Measurements from ENCODE around the gene ARMC9. TPM values are rescaled to one million over a fixed set of nuclear protein-coding genes. Genes with fewer than 3 reads are reported as not detected.
A peak's percentile ranks its signal among the peaks of the same experiment; 100 is the strongest.

ARMC9 gene
- total RNA-seq, 1 experiment from 2014 or later = 42.7 TPM

- intact Hi-C loops (cut with micrococcal nuclease; ENCODE audit: unreplicated experiment) = no loop called here
- H3K27me3 ChIP-seq (ENCODE audit: control insufficient read depth, insufficient read depth, low read length) = no peaks in the 10 kb centered on the region
- H3K27ac ChIP-seq (ENCODE audit: low read length) = no peak overlapping the region
- H3K4me1 ChIP-seq (ENCODE audit: control insufficient read depth, insufficient read depth, low read length) = peaks cover 4% of the 10 kb centered on the region
- H3K36me3 ChIP-seq (ENCODE audit: control insufficient read depth, insufficient read depth, low read length) = no peaks in the 10 kb centered on the region
- ATAC-seq (0 out of 2 replicates have a peak, but pooled peaks have one; percentile 24), DNase-seq (ENCODE audit: low read depth, low spot score) (no peak)
- POLR2A ChIA-PET = no interaction called here
- CTCF ChIA-PET = no interaction called here
- no TSS peak for BruUV-seq (replicated peaks)
- no peak overlapping the region for H3K4me3 ChIP-seq (ENCODE audit: low read depth in 2 of 2, low read length in 2 of 2)
- no peaks in the 10 kb centered on the region for H3K9me3 ChIP-seq (ENCODE audit: control insufficient read depth, insufficient read depth, low read depth, low read length)
- in situ Hi-C loops (cut with HindIII; ENCODE audit: low pct_unique_long_range_greater_than_20kb, low sequenced_read_pairs) = loop anchor here (25.0 kb wide), 1 partner anchor 103 kb away; no protein-coding TSS in a partner anchor
- no peak for TF ChIP-seq SIN3A (IDR thresholded peaks at IDR 0.05; ENCODE audit: borderline replicate concordance, insufficient read depth, low read depth, low read length)
- no peak for TF ChIP-seq REST (IDR thresholded peaks at IDR 0.05; ENCODE audit: insufficient read depth in 1 of 2, low read depth in 2 of 2, low read length in 1 of 2)
- no peak for TF ChIP-seq POLR2AphosphoS5 (IDR thresholded peaks at IDR 0.05; ENCODE audit: low read depth, low read length)
- no peak for TF ChIP-seq TCF7L2 (IDR thresholded peaks at IDR 0.05; ENCODE audit: low read depth, low read length)
- TF ChIP-seq CTCF (IDR thresholded peaks at IDR 0.05) = no peak
These were observed 110.4 kb downstream of the ARMC9 start for GRCh38 chr2:231308631-231309428.

GRCh38 chr2:231312066-231312465 is 113.6 kb downstream of the ARMC9 start:
- POLR2A ChIA-PET = interaction anchor here (0.7 kb wide), 1 partner anchor 37 kb away, joined by 7 read pairs; no protein-coding TSS in a partner anchor
- CTCF ChIA-PET = no interaction called here
- no TSS peak for BruUV-seq (replicated peaks)
- no peaks in the 10 kb centered on the region for H3K36me3 ChIP-seq (ENCODE audit: control insufficient read depth, insufficient read depth, low read length)
- no peak overlapping the region for H3K27ac ChIP-seq (ENCODE audit: low read length)
- no peaks in the 10 kb centered on the region for H3K4me1 ChIP-seq (ENCODE audit: control insufficient read depth, insufficient read depth, low read length)
- DNase-seq (ENCODE audit: low read depth, low spot score) = no peak
- no peak overlapping the region for H3K4me3 ChIP-seq (ENCODE audit: low read depth in 2 of 2, low read length in 2 of 2)
- intact Hi-C loops (cut with micrococcal nuclease; ENCODE audit: unreplicated experiment) = no loop called here
- in situ Hi-C loops (cut with HindIII; ENCODE audit: low pct_unique_long_range_greater_than_20kb, low sequenced_read_pairs) = loop anchor here (25.0 kb wide), 1 partner anchor 100 kb away; no protein-coding TSS in a partner anchor
- H3K27me3 ChIP-seq (ENCODE audit: control insufficient read depth, insufficient read depth, low read length) = no peaks in the 10 kb centered on the region
- no peaks in the 10 kb centered on the region for H3K9me3 ChIP-seq (ENCODE audit: control insufficient read depth, insufficient read depth, low read depth, low read length)
- TF ChIP-seq CTCF (IDR thresholded peaks at IDR 0.05) = no peak
- no peak for TF ChIP-seq POLR2AphosphoS5 (IDR thresholded peaks at IDR 0.05; ENCODE audit: low read depth, low read length)
- TF ChIP-seq SIN3A (IDR thresholded peaks at IDR 0.05; ENCODE audit: borderline replicate concordance, insufficient read depth, low read depth, low read length) = no peak
- no peak for TF ChIP-seq REST (IDR thresholded peaks at IDR 0.05; ENCODE audit: insufficient read depth in 1 of 2, low read depth in 2 of 2, low read length in 1 of 2)
- no peak for TF ChIP-seq TCF7L2 (IDR thresholded peaks at IDR 0.05; ENCODE audit: low read depth, low read length)
- ATAC-seq = no peak
